Astrocyte (in vitro differentiated cells and primary cell): ENCODE measurements around the gene PPP3CA. TPM values are rescaled to one million over a fixed set of nuclear protein-coding genes. Genes with fewer than 3 reads are reported as not detected.
A peak's percentile ranks its signal among the peaks of the same experiment; 100 is the strongest.

ENCODE experiments used
- DNase-seq: peaks from one replicate; pipeline ENCODE4 v3.0.0-alpha.2; 2010; ENCODE audit warnings: low read depth
- FAIRE-seq: peaks from 2 replicates; lab custom pipeline; 2011; peaks lifted over from hg19 to GRCh38; lab: Jason Lieb, UNC
- H2AFZ ChIP-seq: 2 replicates; pipeline ENCODE4 v1.6.0; 2012; ENCODE audit warnings: low read depth, low read length, inconsistent platforms
- H3K27ac ChIP-seq: 2 replicates; pipeline ENCODE4 v1.5.1; 2011; ENCODE audit warnings: low read depth, low read length, inconsistent platforms
- H3K27me3 ChIP-seq: 2 replicates; pipeline ENCODE4 v1.6.0; 2011; ENCODE audit warnings: low read length, inconsistent platforms; ENCODE audit not compliant: insufficient read depth
- H3K36me3 ChIP-seq: 2 replicates; pipeline ENCODE4 v1.5.1; 2011; ENCODE audit warnings: low read length, inconsistent platforms; ENCODE audit not compliant: insufficient read depth
- H3K4me1 ChIP-seq: 2 replicates; pipeline ENCODE4 v1.5.1; 2011; ENCODE audit warnings: low read length, inconsistent platforms; ENCODE audit not compliant: insufficient read depth
- H3K4me2 ChIP-seq: 2 replicates; pipeline ENCODE4 v1.6.0; 2012; ENCODE audit warnings: low read length, inconsistent platforms
- H3K4me3 ChIP-seq: 2 replicates; pipeline ENCODE4 v1.5.1; 2011; ENCODE audit warnings: low read depth, mild to moderate bottlenecking, low read length, inconsistent platforms; ENCODE audit not compliant: insufficient read depth
- H3K79me2 ChIP-seq: 2 replicates; pipeline ENCODE4 v1.6.0; 2012; ENCODE audit warnings: mild to moderate bottlenecking, low read length, inconsistent platforms; ENCODE audit not compliant: insufficient read depth
- H3K9ac ChIP-seq: 2 replicates; pipeline ENCODE4 v1.6.0; 2012; ENCODE audit warnings: mild to moderate bottlenecking, low read length, inconsistent platforms
- H3K9me3 ChIP-seq: 2 replicates; pipeline ENCODE4 v1.5.1; 2012; ENCODE audit warnings: low read depth, mild to moderate bottlenecking, low read length, inconsistent platforms; ENCODE audit not compliant: insufficient read depth
- H4K20me1 ChIP-seq: 2 replicates; pipeline ENCODE4 v1.6.0; 2012; ENCODE audit warnings: low read length, inconsistent platforms; ENCODE audit not compliant: insufficient read depth
- H3K27ac Mint-ChIP-seq: one replicate; pipeline ENCODE4 v1.8.0; 2021; ENCODE audit warnings: mild to moderate bottlenecking, mixed read lengths; ENCODE audit not compliant: unreplicated experiment
- H3K27me3 Mint-ChIP-seq: one replicate; pipeline ENCODE4 v1.8.0; 2021; ENCODE audit warnings: low read depth, mixed read lengths; ENCODE audit not compliant: unreplicated experiment
- H3K36me3 Mint-ChIP-seq: one replicate; pipeline ENCODE4 v1.8.0; 2021; ENCODE audit warnings: low read depth, mixed read lengths; ENCODE audit not compliant: unreplicated experiment
- H3K4me1 Mint-ChIP-seq: one replicate; pipeline ENCODE4 v1.8.0; 2021; ENCODE audit warnings: low read depth, mixed read lengths; ENCODE audit not compliant: unreplicated experiment
- H3K4me3 Mint-ChIP-seq: one replicate; pipeline ENCODE4 v1.8.0; 2021; ENCODE audit warnings: mild to moderate bottlenecking, moderate library complexity, mixed read lengths; ENCODE audit not compliant: unreplicated experiment
- H3K9me3 Mint-ChIP-seq: one replicate; pipeline ENCODE4 v1.8.0; 2021; ENCODE audit warnings: mild to moderate bottlenecking, mixed read lengths; ENCODE audit not compliant: unreplicated experiment
- CTCF ChIP-seq: IDR thresholded peaks from 2 replicates; pipeline ENCODE4 v1.5.1; 2011; ENCODE audit warnings: low read depth, mild to moderate bottlenecking, inconsistent platforms, low read length, moderate library complexity; ENCODE audit not compliant: insufficient read depth
- EZH2 ChIP-seq: IDR thresholded peaks from 2 replicates; pipeline ENCODE4 v1.6.1; 2012; ENCODE audit warnings: mild to moderate bottlenecking, low read length, inconsistent platforms; ENCODE audit not compliant: insufficient read depth
- total RNA-seq: library from RNA; stranded (reverse); gene quantifications from 2 replicates; pipeline ENCODE4 v1.2.1, GENCODE V29; 2021

Gene PPP3CA
- total RNA-seq, 1 donor from 2014 or later, result 101 TPM

- H2AFZ ChIP-seq, result no peak overlapping the region
- H4K20me1 ChIP-seq, result peaks cover 86% of the 10 kb centered on the region
- no peaks in the 10 kb centered on the region for H3K36me3 ChIP-seq
- no peak overlapping the region for H3K4me3 Mint-ChIP-seq
- no peak for DNase-seq
- peak overlapping the region; percentile 20 for H3K27ac Mint-ChIP-seq
- no peaks in the 10 kb centered on the region for H3K9me3 Mint-ChIP-seq
- FAIRE-seq, result peak; percentile 52
- peaks cover 6% of the 10 kb centered on the region for H3K4me1 ChIP-seq
- H3K9me3 ChIP-seq, result no peaks in the 10 kb centered on the region
- H3K27ac ChIP-seq, result no peak overlapping the region
- H3K27me3 ChIP-seq, result no peaks in the 10 kb centered on the region
- H3K4me3 ChIP-seq, result no peak overlapping the region
- no peaks in the 10 kb centered on the region for H3K27me3 Mint-ChIP-seq
- peaks cover 29% of the 10 kb centered on the region for H3K4me1 Mint-ChIP-seq
- H3K4me2 ChIP-seq, result no peak overlapping the region
- H3K79me2 ChIP-seq, result peaks cover 91% of the 10 kb centered on the region
- TF ChIP-seq CTCF (no peak), EZH2 (no peak)
- no peak overlapping the region for H3K9ac ChIP-seq
- no peaks in the 10 kb centered on the region for H3K36me3 Mint-ChIP-seq
Observed at GRCh38 chr4:101262683-101263082, 84.6 kb downstream of the PPP3CA start.

GRCh38 chr4:101259876-101260275, 87.5 kb downstream of the PPP3CA start:
- no peak overlapping the region for H3K4me3 Mint-ChIP-seq
- TF ChIP-seq CTCF (no peak), EZH2 (no peak)
- DNase-seq (no peak), FAIRE-seq (no peak)
- H3K9me3 Mint-ChIP-seq, result no peaks in the 10 kb centered on the region
- H3K79me2 ChIP-seq, result peaks cover 87% of the 10 kb centered on the region
- H4K20me1 ChIP-seq, result peaks cover 77% of the 10 kb centered on the region
- no peaks in the 10 kb centered on the region for H3K9me3 ChIP-seq
- no peak overlapping the region for H2AFZ ChIP-seq
- H3K27ac ChIP-seq, result no peak overlapping the region
- H3K27me3 Mint-ChIP-seq, result no peaks in the 10 kb centered on the region
- H3K4me1 ChIP-seq, result peaks cover 6% of the 10 kb centered on the region
- no peak overlapping the region for H3K27ac Mint-ChIP-seq
- no peaks in the 10 kb centered on the region for H3K36me3 Mint-ChIP-seq
- no peak overlapping the region for H3K9ac ChIP-seq
- peak overlapping the region; percentile 3 for H3K4me2 ChIP-seq
- H3K27me3 ChIP-seq, result no peaks in the 10 kb centered on the region
- H3K4me1 Mint-ChIP-seq, result peaks cover 29% of the 10 kb centered on the region
- H3K4me3 ChIP-seq, result no peak overlapping the region
- H3K36me3 ChIP-seq, result no peaks in the 10 kb centered on the region

DNA sequence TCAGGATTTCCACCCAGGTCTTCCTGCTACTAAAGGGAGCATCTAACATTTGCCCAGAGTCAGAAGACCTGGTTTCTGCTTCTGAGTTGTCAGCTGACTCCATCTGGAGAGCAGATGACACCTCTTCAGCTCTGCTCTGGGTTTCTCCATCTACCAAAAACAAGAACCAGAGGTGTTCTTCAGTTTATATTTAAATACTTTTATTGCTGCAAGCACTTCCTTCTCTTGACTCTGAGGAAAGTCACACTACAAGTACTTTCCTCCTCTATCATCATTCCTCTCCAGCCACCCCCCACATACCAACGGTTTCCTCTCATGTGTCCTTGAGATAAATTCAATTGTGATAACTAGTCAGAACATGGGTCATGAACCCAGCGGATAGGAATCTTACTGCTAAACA, 88.4 kb downstream of the PPP3CA start:
- H3K9ac ChIP-seq, result no peak overlapping the region
- FAIRE-seq (no peak), DNase-seq (peak; percentile 35)
- no peak overlapping the region for H3K4me2 ChIP-seq
- H3K4me3 ChIP-seq, result no peak overlapping the region
- H3K27me3 ChIP-seq, result no peaks in the 10 kb centered on the region
- H3K27me3 Mint-ChIP-seq, result no peaks in the 10 kb centered on the region
- H3K9me3 Mint-ChIP-seq, result no peaks in the 10 kb centered on the region
- H3K36me3 ChIP-seq, result no peaks in the 10 kb centered on the region
- peaks cover 3% of the 10 kb centered on the region for H3K4me1 ChIP-seq
- H4K20me1 ChIP-seq, result peaks cover 77% of the 10 kb centered on the region
- TF ChIP-seq EZH2 (no peak), CTCF (no peak)
- no peaks in the 10 kb centered on the region for H3K36me3 Mint-ChIP-seq
- no peak overlapping the region for H3K27ac Mint-ChIP-seq
- peaks cover 87% of the 10 kb centered on the region for H3K79me2 ChIP-seq
- peaks cover 24% of the 10 kb centered on the region for H3K4me1 Mint-ChIP-seq
- no peak overlapping the region for H3K27ac ChIP-seq
- H3K9me3 ChIP-seq, result no peaks in the 10 kb centered on the region
- H2AFZ ChIP-seq, result no peak overlapping the region
- no peak overlapping the region for H3K4me3 Mint-ChIP-seq
